OCI-LY1 (cell line): ENCODE data around the gene TMOD3.

Experiments used
- CTCF ChIP-seq: fragments of 200-600 bp; sonication (generic), shearing (Covaris generic); IDR thresholded peaks from 2 replicates; pipeline ENCODE4 v1.5.1; 2017; ENCODE audit warnings: mild to moderate bottlenecking, antibody characterized with exemption, low read length, moderate library complexity, mixed read lengths
- EZH2 ChIP-seq: fragments of 200-600 bp; sonication (generic), shearing (Covaris generic); IDR thresholded peaks from 2 replicates; pipeline ENCODE4 v1.8.0; 2017; ENCODE audit warnings: borderline replicate concordance, mixed run types, mild to moderate bottlenecking, antibody characterized with exemption, low read length, moderate library complexity, mixed read lengths

GRCh38 chr15:51783967-51784366, 45.5 kb upstream of the TMOD3 start:
- no peak for TF ChIP-seq CTCF
- TF ChIP-seq EZH2: no peak
